ENCODE data around the gene VPS37C. TPM values are rescaled to one million over a fixed set of nuclear protein-coding genes. Genes with fewer than 3 reads are reported as not detected.

VPS37C gene
- total RNA-seq, 1 experiment from 2014 or later = 23.4 TPM

DNA sequence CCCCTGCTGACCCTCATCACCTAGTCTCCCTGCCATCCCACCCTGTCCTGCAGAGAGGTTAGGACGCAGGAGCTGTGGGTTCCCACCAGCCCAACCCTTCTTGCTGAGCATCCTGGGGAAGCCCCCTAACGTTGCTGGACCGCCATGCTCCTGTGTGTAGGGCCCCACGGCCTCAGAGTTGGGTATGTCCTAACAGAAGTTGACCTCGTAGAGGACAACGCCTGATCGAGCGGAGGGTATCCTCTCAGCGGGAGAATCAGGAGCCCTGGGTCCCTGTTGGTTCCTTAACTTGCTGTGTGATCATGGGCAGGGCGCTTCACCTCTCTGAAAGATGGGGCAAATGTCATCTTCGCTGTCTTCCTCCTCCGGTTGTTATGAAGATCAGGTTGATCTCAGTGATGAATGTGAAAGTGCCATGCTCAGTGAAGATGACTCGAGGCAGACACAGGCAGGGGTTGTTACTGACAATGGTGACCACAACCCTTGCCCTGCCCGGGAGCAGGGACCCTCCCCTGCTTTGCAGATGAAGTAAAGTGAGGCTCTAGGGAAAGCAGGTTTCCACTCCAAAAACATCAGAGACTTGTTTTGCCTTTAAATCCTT is 78.2 kb downstream of the VPS37C start (continued):
- TF ChIP-seq ELF4 (CRISPR knock-in tag; IDR thresholded peaks at IDR 0.05; ENCODE audit: low read depth) = no peak
- no peak for TF ChIP-seq ZNF671 (CRISPR knock-in tag; IDR thresholded peaks at IDR 0.05)
- TF ChIP-seq FOXP1 (CRISPR knock-in tag; IDR thresholded peaks at IDR 0.05; ENCODE audit: borderline replicate concordance) = no peak
- TF ChIP-seq OVOL2 (CRISPR knock-in tag; IDR thresholded peaks at IDR 0.05; ENCODE audit: borderline replicate concordance) = no peak
- no peak for TF ChIP-seq JAZF1 (CRISPR knock-in tag; IDR thresholded peaks at IDR 0.05)

DNA sequence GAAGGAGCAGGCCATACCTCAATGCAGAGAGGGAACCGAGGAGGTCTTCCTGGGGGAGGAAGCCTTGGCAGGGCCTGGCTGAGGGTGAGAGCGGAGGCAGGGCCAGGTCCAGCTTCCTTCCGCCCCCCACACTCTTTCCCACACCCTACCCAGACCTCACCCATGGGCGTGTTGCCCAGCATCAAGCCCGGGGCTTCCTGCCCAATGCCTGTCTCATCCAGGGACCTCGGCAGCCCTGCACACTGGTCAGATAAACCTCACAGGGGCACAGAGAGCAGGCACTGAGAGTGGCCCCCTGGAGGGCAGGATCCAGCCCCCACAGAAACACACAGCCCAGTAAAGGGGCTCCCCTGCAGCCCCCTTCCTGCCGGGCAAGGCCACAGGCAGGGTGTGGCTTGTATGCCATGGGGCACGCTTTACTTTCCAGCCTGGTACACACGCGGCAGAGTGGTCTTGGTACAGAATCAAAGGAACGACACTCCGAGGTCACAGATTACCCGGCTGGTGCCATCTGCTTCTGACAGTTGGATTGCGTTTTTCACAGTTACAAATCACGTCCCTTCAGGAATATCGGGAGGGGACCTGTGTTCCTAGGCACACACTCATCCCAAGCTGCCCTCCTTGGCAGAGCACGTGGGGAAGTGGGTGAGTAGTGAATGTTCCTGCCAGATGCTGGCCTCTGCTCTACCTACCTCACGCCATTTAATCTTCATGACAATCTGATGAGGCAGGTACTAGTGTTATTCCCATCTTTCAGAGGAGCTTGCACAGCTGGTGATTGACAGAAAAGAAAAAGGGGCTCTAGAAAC is 79.0 kb downstream of the VPS37C start:
- Mint-ChIP-seq H3K4me1 (no peaks in the 10 kb centered on the region), H3K4me3 (no peak overlapping the region), H3K27me3 (ENCODE audit: low read depth) (no peaks in the 10 kb centered on the region), H3K36me3 (no peaks in the 10 kb centered on the region), H3K9me3 (peaks cover 4% of the 10 kb centered on the region), H3K27ac (no peak overlapping the region)
- no peak for DNase-seq (ENCODE audit: low spot score)
- CTCF ChIA-PET = interaction anchor here (1.0 to 2.4 kb wide), 3 partner anchors 7 to 47 kb away, joined by 3 to 13 read pairs (median 4); no protein-coding TSS in a partner anchor
- POLR2A ChIA-PET = no interaction called here
- ATAC-seq = no peak
- no peak for TF ChIP-seq ETV6 (CRISPR knock-in tag; IDR thresholded peaks at IDR 0.05)
- TF ChIP-seq NFE2L1 (CRISPR knock-in tag; IDR thresholded peaks at IDR 0.05) = no peak
- TF ChIP-seq NFATC4 (CRISPR knock-in tag; IDR thresholded peaks at IDR 0.05) = no peak
- TF ChIP-seq, protein P1, sequence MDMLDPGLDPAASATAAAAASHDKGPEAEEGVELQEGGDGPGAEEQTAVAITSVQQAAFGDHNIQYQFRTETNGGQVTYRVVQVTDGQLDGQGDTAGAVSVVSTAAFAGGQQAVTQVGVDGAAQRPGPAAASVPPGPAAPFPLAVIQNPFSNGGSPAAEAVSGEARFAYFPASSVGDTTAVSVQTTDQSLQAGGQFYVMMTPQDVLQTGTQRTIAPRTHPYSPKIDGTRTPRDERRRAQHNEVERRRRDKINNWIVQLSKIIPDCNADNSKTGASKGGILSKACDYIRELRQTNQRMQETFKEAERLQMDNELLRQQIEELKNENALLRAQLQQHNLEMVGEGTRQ (CRISPR knock-in tag; IDR thresholded peaks at IDR 0.05) = no peak
- no peak for TF ChIP-seq MYBL2 (CRISPR knock-in tag; IDR thresholded peaks at IDR 0.05)
- no peak for TF ChIP-seq FOXP1 (CRISPR knock-in tag; IDR thresholded peaks at IDR 0.05; ENCODE audit: borderline replicate concordance)

DNA sequence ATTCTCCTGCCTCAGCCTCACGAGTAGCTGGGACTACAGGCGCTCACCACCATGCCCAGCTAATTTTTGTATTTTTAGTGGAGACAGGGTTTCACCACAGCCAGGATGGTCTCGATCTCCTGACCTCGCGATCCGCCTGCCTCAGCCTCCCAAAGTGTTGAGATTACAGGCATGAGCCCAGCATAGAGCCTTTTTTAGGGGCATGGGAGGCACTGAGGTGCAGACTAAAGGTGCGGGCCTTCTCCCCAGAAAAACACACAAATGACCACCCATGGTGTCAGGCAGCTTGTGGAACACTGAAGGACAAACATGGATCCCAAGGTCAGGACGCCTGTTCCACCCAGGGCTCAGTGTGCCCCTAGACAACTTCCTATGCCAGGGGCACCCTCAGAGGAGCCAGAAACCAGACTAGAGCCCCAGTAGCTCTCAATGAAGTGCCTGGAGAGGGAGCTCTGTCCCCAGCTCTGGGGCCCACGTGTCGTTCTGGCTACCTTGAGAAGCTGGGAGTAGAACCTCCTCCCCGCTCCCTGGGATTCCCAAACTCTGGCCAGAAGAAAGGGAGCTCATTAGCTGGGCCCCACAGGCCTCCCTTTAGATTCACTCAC is 80.1 kb downstream of the VPS37C start:
- no peaks in the 10 kb centered on the region for H3K36me3 Mint-ChIP-seq
- ATAC-seq (peak; percentile 56), DNase-seq (ENCODE audit: low spot score) (no peak)
- no peaks in the 10 kb centered on the region; the same call in 1 of the 2 replicates for H3K27me3 Mint-ChIP-seq (ENCODE audit: low read depth)
- no peak overlapping the region for H3K27ac Mint-ChIP-seq
- H3K4me3 Mint-ChIP-seq = no peak overlapping the region
- no peak for TF ChIP-seq ZNF671 (CRISPR knock-in tag; IDR thresholded peaks at IDR 0.05)
- no peak for TF ChIP-seq ESRRA (CRISPR knock-in tag; IDR thresholded peaks at IDR 0.05; ENCODE audit: borderline replicate concordance)
- POLR2A ChIA-PET = no interaction called here
- H3K9me3 Mint-ChIP-seq = peaks cover 4% of the 10 kb centered on the region
- no peaks in the 10 kb centered on the region for H3K4me1 Mint-ChIP-seq
- CTCF ChIA-PET = interaction anchor here (0.6 to 2.4 kb wide), 11 partner anchors 9 to 251 kb away, joined by 3 to 13 read pairs (median 4); no protein-coding TSS in a partner anchor

GRCh38 chr11:61080526-61080925 is 80.7 kb downstream of the VPS37C start:
- H3K4me1 Mint-ChIP-seq = no peaks in the 10 kb centered on the region
- peaks cover 4% of the 10 kb centered on the region for H3K9me3 Mint-ChIP-seq
- no peak overlapping the region for H3K4me3 Mint-ChIP-seq
- no peak for ATAC-seq
- POLR2A ChIA-PET = interaction anchor here (0.6 kb wide), 1 partner anchor 40 kb away, joined by 3 read pairs; no protein-coding TSS in a partner anchor
- CTCF ChIA-PET = interaction anchor here (0.6 to 2.4 kb wide), 9 partner anchors 11 to 250 kb away, joined by 3 to 13 read pairs (median 4); no protein-coding TSS in a partner anchor
- no peaks in the 10 kb centered on the region; the same call in 1 of the 2 replicates for H3K27me3 Mint-ChIP-seq (ENCODE audit: low read depth)
- H3K36me3 Mint-ChIP-seq = no peaks in the 10 kb centered on the region
- no peak overlapping the region for H3K27ac Mint-ChIP-seq
- DNase-seq (ENCODE audit: low spot score) = no peak
- TF ChIP-seq SP1 (CRISPR knock-in tag; conservative IDR thresholded peaks at IDR 0.05) (no peak), ZBTB43 (CRISPR knock-in tag; IDR thresholded peaks at IDR 0.05) (no peak), ETV6 (CRISPR knock-in tag; IDR thresholded peaks at IDR 0.05) (no peak), FOXK1 (CRISPR knock-in tag; IDR thresholded peaks at IDR 0.05) (no peak), EMX1 (CRISPR knock-in tag; IDR thresholded peaks at IDR 0.05) (no peak), NR3C1 (CRISPR knock-in tag; conservative IDR thresholded peaks at IDR 0.05; ENCODE audit: low read depth) (no peak)
- TF ChIP-seq, protein P2, sequence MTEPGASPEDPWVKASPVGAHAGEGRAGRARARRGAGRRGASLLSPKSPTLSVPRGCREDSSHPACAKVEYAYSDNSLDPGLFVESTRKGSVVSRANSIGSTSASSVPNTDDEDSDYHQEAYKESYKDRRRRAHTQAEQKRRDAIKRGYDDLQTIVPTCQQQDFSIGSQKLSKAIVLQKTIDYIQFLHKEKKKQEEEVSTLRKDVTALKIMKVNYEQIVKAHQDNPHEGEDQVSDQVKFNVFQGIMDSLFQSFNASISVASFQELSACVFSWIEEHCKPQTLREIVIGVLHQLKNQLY (CRISPR knock-in tag; IDR thresholded peaks at IDR 0.05) = no peak
- TF ChIP-seq, protein P3, sequence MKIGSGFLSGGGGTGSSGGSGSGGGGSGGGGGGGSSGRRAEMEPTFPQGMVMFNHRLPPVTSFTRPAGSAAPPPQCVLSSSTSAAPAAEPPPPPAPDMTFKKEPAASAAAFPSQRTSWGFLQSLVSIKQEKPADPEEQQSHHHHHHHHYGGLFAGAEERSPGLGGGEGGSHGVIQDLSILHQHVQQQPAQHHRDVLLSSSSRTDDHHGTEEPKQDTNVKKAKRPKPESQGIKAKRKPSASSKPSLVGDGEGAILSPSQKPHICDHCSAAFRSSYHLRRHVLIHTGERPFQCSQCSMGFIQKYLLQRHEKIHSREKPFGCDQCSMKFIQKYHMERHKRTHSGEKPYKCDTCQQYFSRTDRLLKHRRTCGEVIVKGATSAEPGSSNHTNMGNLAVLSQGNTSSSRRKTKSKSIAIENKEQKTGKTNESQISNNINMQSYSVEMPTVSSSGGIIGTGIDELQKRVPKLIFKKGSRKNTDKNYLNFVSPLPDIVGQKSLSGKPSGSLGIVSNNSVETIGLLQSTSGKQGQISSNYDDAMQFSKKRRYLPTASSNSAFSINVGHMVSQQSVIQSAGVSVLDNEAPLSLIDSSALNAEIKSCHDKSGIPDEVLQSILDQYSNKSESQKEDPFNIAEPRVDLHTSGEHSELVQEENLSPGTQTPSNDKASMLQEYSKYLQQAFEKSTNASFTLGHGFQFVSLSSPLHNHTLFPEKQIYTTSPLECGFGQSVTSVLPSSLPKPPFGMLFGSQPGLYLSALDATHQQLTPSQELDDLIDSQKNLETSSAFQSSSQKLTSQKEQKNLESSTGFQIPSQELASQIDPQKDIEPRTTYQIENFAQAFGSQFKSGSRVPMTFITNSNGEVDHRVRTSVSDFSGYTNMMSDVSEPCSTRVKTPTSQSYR (CRISPR knock-in tag; IDR thresholded peaks at IDR 0.05) = no peak
- TF ChIP-seq, protein P4, sequence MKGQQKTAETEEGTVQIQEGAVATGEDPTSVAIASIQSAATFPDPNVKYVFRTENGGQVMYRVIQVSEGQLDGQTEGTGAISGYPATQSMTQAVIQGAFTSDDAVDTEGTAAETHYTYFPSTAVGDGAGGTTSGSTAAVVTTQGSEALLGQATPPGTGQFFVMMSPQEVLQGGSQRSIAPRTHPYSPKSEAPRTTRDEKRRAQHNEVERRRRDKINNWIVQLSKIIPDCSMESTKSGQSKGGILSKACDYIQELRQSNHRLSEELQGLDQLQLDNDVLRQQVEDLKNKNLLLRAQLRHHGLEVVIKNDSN (CRISPR knock-in tag; IDR thresholded peaks at IDR 0.05) = no peak
- TF ChIP-seq, protein P5, sequence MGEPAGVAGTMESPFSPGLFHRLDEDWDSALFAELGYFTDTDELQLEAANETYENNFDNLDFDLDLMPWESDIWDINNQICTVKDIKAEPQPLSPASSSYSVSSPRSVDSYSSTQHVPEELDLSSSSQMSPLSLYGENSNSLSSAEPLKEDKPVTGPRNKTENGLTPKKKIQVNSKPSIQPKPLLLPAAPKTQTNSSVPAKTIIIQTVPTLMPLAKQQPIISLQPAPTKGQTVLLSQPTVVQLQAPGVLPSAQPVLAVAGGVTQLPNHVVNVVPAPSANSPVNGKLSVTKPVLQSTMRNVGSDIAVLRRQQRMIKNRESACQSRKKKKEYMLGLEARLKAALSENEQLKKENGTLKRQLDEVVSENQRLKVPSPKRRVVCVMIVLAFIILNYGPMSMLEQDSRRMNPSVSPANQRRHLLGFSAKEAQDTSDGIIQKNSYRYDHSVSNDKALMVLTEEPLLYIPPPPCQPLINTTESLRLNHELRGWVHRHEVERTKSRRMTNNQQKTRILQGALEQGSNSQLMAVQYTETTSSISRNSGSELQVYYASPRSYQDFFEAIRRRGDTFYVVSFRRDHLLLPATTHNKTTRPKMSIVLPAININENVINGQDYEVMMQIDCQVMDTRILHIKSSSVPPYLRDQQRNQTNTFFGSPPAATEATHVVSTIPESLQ (CRISPR knock-in tag; IDR thresholded peaks at IDR 0.05) = no peak
